SU-DHL-6 (cell line): ENCODE results near the gene TNPO2.

Experiments used
- H2AFZ ChIP-seq: fragments of 200-600 bp; sonication (generic); 2 replicates; pipeline ENCODE4 v1.6.1; 2014; ENCODE audit warnings: low read depth, mild to moderate bottlenecking, moderate library complexity, mixed read lengths, antibody characterized with exemption, low read length; ENCODE audit not compliant: severe bottlenecking
- H3F3A ChIP-seq: fragments of 200-600 bp; shearing (Covaris generic); 2 replicates; pipeline ENCODE4 v1.6.0; 2016; ENCODE audit warnings: antibody characterized with exemption, mild to moderate bottlenecking; ENCODE audit not compliant: insufficient read depth
- H3K27ac ChIP-seq: fragments of 200-600 bp; sonication (generic); 2 replicates; pipeline ENCODE4 v1.5.1; 2016; ENCODE audit warnings: low read depth, mild to moderate bottlenecking, low read length, moderate library complexity, mixed read lengths
- H3K27me3 ChIP-seq: fragments of 200-600 bp; sonication (generic), shearing (Covaris generic); 2 replicates; pipeline ENCODE4 v1.6.0; 2014; ENCODE audit warnings: mild to moderate bottlenecking, low read length
- H3K36me3 ChIP-seq: fragments of 200-600 bp; sonication (generic); 2 replicates; pipeline ENCODE4 v1.6.1; 2014; ENCODE audit warnings: mild to moderate bottlenecking, low read length, mixed read lengths
- H3K4me2 ChIP-seq: fragments of 300-600, 200-600 bp; shearing (Covaris generic), sonication (generic); 2 replicates; pipeline ENCODE4 v1.6.0; 2014; ENCODE audit warnings: low read length, low read depth, mild to moderate bottlenecking; ENCODE audit not compliant: poor library complexity, severe bottlenecking
- H3K4me3 ChIP-seq: fragments of 200-600 bp; sonication (generic); 2 replicates; pipeline ENCODE4 v1.5.1; 2014; ENCODE audit warnings: antibody characterized with exemption, low read length, mild to moderate bottlenecking, mixed read lengths; ENCODE audit not compliant: insufficient read depth, poor library complexity, severe bottlenecking
- H3K79me2 ChIP-seq: fragments of 200-600 bp; sonication (generic); 2 replicates; pipeline ENCODE4 v1.6.1; 2014; ENCODE audit warnings: mild to moderate bottlenecking, low read length, moderate library complexity; ENCODE audit not compliant: insufficient read depth
- H3K9ac ChIP-seq: fragments of 200-600 bp; sonication (generic); 2 replicates; pipeline ENCODE4 v1.7.0; 2014; ENCODE audit warnings: mild to moderate bottlenecking, low read length
- H3K9me2 ChIP-seq: fragments of 200-600 bp; sonication (generic); replicated peaks from 2 replicates; pipeline ENCODE4 v1.6.1; 2014; ENCODE audit warnings: low read length; ENCODE audit not compliant: insufficient read depth
- H3K9me3 ChIP-seq: fragments of 200-600 bp; sonication (generic); 2 replicates; pipeline ENCODE4 v1.6.1; 2014; ENCODE audit warnings: low read length, mixed read lengths; ENCODE audit not compliant: insufficient read depth
- H4K20me1 ChIP-seq: fragments of 200-600 bp; sonication (generic); 2 replicates; pipeline ENCODE4 v1.6.1; 2014; ENCODE audit warnings: low read depth, mild to moderate bottlenecking, antibody characterized with exemption, low read length, moderate library complexity, mixed read lengths
- CTCF ChIP-seq: fragments of 200-600 bp; sonication (generic); IDR thresholded peaks from one replicate; pipeline ENCODE4 v1.5.1; 2017; ENCODE audit warnings: antibody characterized with exemption, mild to moderate bottlenecking, low read length, moderate library complexity; ENCODE audit not compliant: insufficient read depth, poor library complexity, severe bottlenecking
- EZH2phosphoT487 ChIP-seq: fragments of 200-600 bp; sonication (generic), shearing (Covaris generic); conservative IDR thresholded peaks from 2 replicates; pipeline ENCODE4 v1.6.1; 2018; ENCODE audit warnings: mild to moderate bottlenecking, antibody characterized with exemption, low read length, moderate library complexity, mixed read lengths

TNPO2 gene

GRCh38 chr19:12656899-12657571 lies 66.7 kb downstream of the TNPO2 start:
- Histone ChIP-seq H3K9me3 (no peaks in the 10 kb centered on the region), H3K9me2 (no peaks in the 10 kb centered on the region), H4K20me1 (no peaks in the 10 kb centered on the region), H2AFZ (no peak overlapping the region), H3K4me3 (no peak overlapping the region), H3K9ac (no peak overlapping the region), H3F3A (no peaks in the 10 kb centered on the region), H3K36me3 (0 out of 2 replicates have a peak, but pooled peaks cover 10% of the 10 kb centered on the region), H3K27me3 (no peaks in the 10 kb centered on the region), H3K27ac (no peak overlapping the region), H3K79me2 (no peaks in the 10 kb centered on the region), H3K4me2 (no peak overlapping the region)
- TF ChIP-seq CTCF = no peak
- no peak for TF ChIP-seq EZH2phosphoT487

GRCh38 chr19:12655546-12655945 lies 68.2 kb downstream of the TNPO2 start:
- no peak overlapping the region for H3K9ac ChIP-seq
- H3K79me2 ChIP-seq = no peaks in the 10 kb centered on the region
- H3K27ac ChIP-seq = no peak overlapping the region
- TF ChIP-seq CTCF (no peak), EZH2phosphoT487 (no peak)
- H3K36me3 ChIP-seq = 0 out of 2 replicates have a peak, but pooled peaks cover 10% of the 10 kb centered on the region
- H4K20me1 ChIP-seq = no peaks in the 10 kb centered on the region
- no peaks in the 10 kb centered on the region for H3K9me2 ChIP-seq
- no peaks in the 10 kb centered on the region for H3K27me3 ChIP-seq
- H3K4me3 ChIP-seq = no peak overlapping the region
- H3K9me3 ChIP-seq = no peaks in the 10 kb centered on the region
- no peak overlapping the region for H2AFZ ChIP-seq
- H3K4me2 ChIP-seq = no peak overlapping the region
- H3F3A ChIP-seq = no peaks in the 10 kb centered on the region

GRCh38 chr19:12652219-12652618 lies 71.5 kb downstream of the TNPO2 start:
- Histone ChIP-seq H3F3A (no peaks in the 10 kb centered on the region), H3K36me3 (0 out of 2 replicates have a peak, but pooled peaks cover under 1% of the 10 kb centered on the region), H3K9me2 (no peaks in the 10 kb centered on the region), H3K4me2 (no peak overlapping the region), H3K27me3 (no peaks in the 10 kb centered on the region), H3K4me3 (no peak overlapping the region), H3K9ac (no peak overlapping the region), H3K79me2 (no peaks in the 10 kb centered on the region), H3K9me3 (no peaks in the 10 kb centered on the region), H4K20me1 (no peaks in the 10 kb centered on the region), H3K27ac (no peak overlapping the region), H2AFZ (no peak overlapping the region)
- TF ChIP-seq EZH2phosphoT487 (no peak), CTCF (no peak)
